HG03135 (cell line): ENCODE data around the gene SUMO3.

ENCODE experiments used
- ATAC-seq: cut with Tn5 transposase; IDR thresholded peaks from one replicate; pipeline ENCODE4 v1.9.1; 2021; ENCODE audit warnings: mild to moderate bottlenecking, moderate library complexity; ENCODE audit not compliant: unreplicated experiment

Gene SUMO3

DNA sequence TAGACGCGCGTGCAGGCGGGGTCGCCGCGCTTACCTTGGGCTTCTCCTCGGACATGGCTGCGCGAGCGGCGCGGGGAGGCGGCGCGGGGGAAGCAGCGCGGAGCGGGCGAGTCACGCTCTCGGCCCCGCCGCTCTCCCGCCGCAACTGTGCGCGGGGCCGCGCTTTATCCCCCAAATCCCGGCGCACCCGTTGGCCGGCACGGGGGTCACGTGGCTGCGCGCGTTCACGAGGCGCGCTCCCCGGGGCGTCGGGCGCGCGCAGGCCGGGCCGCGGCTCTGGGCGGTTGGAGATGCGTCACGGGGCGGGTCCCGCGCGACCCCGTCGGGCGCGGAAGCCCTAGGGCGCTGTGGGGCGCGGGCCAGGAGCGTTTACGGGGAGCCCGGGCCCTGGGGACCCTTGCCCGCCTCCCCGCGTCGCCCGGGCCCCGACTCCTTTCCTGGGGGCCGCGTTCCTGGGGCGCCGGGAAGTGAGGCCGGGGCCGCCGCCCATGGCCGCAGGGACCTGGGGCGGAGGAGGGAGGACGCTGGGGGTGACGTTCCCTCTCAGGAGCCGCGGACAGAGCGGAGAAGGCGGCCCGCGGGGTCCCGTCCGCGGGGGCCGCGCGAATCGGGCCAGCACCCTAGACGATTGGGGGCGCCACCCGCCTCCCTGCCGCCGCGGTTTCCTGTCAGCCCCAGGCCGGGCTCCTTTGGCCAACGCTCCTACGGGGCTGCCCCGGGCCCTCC, at the start of gene SUMO3:
SUMO3 (minus strand) TSS at position 149 of the 726 bp plus-strand sequence; CDS start at position 55, 94 bp downstream.
- ATAC-seq = peak; percentile 53

- no peak for ATAC-seq
Measured at GRCh38 chr21:44867464-44867863, 49.6 kb upstream of the SUMO3 start.

DNA sequence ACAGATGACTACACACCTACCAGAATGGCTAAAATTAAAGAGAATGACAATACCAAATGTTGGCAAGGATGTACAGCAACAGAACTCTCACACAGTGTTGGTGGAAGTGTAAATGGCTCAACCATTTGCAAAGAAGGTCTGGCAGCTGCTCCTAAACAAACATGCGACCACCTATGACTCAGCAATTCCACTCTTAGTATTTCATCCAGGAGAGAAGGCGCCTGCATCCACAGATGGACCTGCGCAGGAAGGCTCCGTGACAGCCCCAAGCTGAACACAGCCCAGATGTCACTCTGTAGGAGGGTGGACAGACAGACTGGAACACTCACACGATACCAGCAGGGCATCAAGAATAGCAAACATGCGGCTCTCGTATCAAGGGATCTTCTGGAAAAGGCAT, 48.9 kb upstream of the SUMO3 start:
- ATAC-seq = no peak

- ATAC-seq = no peak
Measured at GRCh38 chr21:44865561-44866280, 47.9 kb upstream of the SUMO3 start.

DNA sequence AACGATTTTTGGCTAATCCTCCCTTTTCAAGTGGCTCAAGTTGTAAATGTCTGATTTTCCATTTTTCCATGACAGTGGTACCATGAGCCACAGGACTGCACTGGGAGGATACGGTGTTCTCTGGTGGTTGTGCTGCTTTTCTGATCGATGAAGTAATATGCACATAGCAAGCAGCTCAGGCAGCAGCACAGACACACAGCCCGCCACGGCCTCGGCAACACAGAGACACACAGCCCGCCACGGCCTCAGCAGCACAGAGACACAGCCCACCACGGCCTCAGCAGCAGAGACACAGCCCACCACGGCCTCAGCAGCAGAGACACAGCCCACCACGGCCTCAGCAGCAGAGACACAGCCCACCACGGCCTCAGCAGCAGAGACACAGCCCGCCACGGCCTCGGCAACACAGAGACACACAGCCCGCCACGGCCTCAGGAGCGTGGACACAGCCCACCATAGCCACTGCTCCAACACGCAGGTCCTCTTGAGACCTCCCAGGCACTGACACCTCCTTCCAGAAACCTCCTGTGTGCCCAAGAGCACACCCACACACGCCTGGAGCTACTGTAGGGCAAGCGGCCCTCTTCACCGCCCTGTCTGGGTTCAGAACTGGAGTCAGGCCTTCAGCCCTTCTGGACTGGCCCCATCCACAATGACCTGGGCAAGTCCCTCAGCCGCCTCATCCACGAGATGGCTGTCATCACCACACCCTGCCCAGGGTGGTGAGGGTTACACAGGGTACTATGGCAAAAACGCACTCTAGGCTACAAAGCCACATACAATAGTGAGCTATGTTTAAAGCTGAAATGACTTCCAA, 45.2 kb upstream of the SUMO3 start:
- no peak for ATAC-seq

- no peak for ATAC-seq
Measured at GRCh38 chr21:44858791-44859190, 40.9 kb upstream of the SUMO3 start.

GRCh38 chr21:44858291-44858690, 40.4 kb upstream of the SUMO3 start:
- ATAC-seq = no peak

- no peak for ATAC-seq
Measured at GRCh38 chr21:44857127-44857892, 39.4 kb upstream of the SUMO3 start.

DNA sequence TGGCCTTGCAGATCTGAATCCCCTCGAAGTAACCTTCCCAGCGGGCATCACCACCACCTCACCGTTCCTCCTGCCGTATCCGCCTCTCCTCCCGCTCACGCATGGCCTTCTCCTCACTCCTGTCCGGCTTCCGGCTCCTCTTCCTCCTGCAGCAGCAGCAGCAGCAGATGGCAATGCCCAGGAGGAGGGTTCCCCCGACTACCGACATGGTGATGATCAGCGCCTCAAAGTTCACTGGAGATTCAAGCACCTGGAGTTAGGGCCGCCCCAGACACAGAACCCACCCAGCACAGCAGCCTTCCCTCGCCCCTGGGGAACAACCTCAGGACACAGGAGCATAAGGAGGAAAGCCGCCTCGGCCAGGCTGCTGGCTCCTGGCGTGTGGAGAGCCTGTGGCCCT, 38.3 kb upstream of the SUMO3 start:
- ATAC-seq = no peak

GRCh38 chr21:44855572-44855971, 37.7 kb upstream of the SUMO3 start:
- ATAC-seq = no peak

GRCh38 chr21:44854664-44855446, 37.0 kb upstream of the SUMO3 start:
- ATAC-seq = no peak

DNA sequence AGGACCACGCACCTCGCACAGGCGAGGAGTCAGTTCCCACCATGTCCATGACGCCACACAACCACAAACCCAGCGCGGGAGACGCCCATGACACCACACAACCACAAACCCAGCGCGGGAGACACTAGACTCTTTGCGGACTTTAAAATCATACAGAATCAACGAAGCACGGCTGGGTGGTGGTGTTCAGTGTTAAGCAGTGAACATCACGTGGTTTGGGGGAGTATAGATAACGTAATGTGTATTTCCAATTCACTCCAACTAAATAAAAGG, 36.5 kb upstream of the SUMO3 start:
- ATAC-seq = no peak

- no peak for ATAC-seq
Measured at GRCh38 chr21:44853601-44854390, 35.9 kb upstream of the SUMO3 start.

DNA sequence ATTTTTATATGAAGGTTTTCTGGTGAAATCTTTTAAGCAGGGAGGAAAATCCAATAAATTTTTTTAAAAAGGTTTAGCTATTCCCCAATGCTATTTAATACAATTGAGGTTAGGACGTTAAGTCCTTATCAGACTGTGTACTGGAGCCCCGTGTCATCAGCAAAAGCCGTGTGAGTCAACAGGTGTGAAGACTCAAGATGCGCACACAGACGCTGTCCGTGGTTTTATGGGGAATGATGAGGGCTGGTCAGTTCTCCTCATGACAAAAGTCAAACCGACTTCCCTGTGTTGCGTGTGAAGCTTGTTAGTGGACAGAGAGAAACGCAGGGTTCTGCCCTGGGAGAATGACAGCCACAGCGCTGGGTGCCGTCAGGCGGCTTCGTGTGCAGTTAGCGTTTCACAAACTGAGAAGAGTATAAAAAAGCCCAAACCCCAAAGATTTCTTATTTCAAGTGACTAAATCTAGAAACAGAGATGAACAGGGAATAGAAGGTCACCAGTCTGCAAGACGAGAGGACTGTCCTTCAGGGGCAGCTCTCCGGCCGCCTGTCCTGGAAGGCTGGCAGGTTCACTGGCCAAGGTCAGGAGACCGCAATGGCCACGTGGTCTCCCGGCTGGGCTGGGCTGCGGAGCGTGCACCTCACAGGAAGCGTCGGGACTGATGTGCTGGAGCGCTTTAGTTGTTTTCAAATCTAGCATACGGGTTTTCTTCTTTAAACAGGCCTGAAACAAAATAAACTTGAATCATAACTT, 33.2 kb upstream of the SUMO3 start:
- ATAC-seq = no peak

- no peak for ATAC-seq
Measured at GRCh38 chr21:44850208-44850800, 32.4 kb upstream of the SUMO3 start.

- ATAC-seq = no peak
Measured at GRCh38 chr21:44849616-44850130, 31.8 kb upstream of the SUMO3 start.

DNA sequence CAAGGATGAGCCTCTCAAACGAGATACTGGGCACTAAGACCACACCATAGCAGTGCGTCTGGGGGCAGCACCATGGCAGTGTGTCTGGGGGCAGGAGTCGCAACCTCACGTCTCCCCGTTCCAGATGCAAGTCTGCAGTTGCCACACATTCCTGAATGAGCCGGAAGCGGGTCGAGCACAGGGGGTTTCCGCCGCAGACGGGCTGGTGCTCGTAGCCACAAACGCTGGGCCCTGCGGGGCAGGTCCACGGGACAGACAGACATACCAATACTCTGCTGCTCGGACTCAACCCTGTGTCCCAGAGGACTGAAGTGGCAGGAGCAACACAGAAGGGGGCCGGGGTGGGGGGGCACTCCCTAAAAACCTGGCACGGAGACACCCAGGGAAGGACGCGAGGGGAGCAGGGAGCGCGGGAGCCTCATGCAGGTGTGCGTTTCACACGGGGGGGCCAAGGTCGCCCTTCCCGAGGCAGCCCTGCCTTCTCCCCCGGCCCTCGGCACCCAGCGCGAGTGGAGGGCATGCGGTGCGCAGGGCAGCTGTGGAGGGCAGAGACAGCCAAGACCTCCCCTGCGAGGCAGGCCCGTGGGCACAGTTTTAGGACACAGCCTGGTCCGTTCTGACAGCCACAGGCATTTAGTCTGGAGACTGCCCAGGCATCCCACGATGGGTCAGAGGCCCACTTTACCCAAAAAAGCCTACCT, 31.1 kb upstream of the SUMO3 start:
- no peak for ATAC-seq
